BE2C (cell line): ENCODE measurements around the gene TUFT1.
A peak's percentile ranks its signal among the peaks of the same experiment; 100 is the strongest.

Experiments used
- DNase-seq: peaks from one replicate; pipeline ENCODE4 v3.0.0-alpha.2; 2020
- H3K27me3 ChIP-seq: fragments of 250-450 bp; sonication (Bioruptor Pico); 2 replicates; pipeline ENCODE4 v1.5.1; 2020; ENCODE audit warnings: mild to moderate bottlenecking
- H3K36me3 ChIP-seq: fragments of 250-450 bp; sonication (Bioruptor Pico); 2 replicates; pipeline ENCODE4 v1.5.1; 2020; ENCODE audit warnings: mild to moderate bottlenecking
- H3K4me1 ChIP-seq: fragments of 250-450 bp; sonication (Bioruptor Pico); 2 replicates; pipeline ENCODE4 v1.5.1; 2020
- H3K4me3 ChIP-seq: 2 replicates; pipeline ENCODE4 v1.5.1; 2011; ENCODE audit warnings: low read depth, low read length
- H3K9me3 ChIP-seq: fragments of 250-450 bp; sonication (Bioruptor Pico); 2 replicates; pipeline ENCODE4 v1.5.1; 2020
- CTCF ChIP-seq: IDR thresholded peaks from 2 replicates; pipeline ENCODE4 v1.5.1; 2012; ENCODE audit warnings: mild to moderate bottlenecking, low read depth, low read length

Gene TUFT1

GRCh38 chr1:151529781-151530180 lies 10.3 kb upstream of the TUFT1 start:
- no peak for TF ChIP-seq CTCF
- DNase-seq: no peak
- no peaks in the 10 kb centered on the region for H3K9me3 ChIP-seq
- no peaks in the 10 kb centered on the region for H3K27me3 ChIP-seq
- no peak overlapping the region for H3K4me3 ChIP-seq
- peaks cover 4% of the 10 kb centered on the region for H3K4me1 ChIP-seq
- no peaks in the 10 kb centered on the region for H3K36me3 ChIP-seq

GRCh38 chr1:151530461-151530860 lies 9.6 kb upstream of the TUFT1 start:
- no peak for TF ChIP-seq CTCF
- H3K36me3 ChIP-seq: no peaks in the 10 kb centered on the region
- H3K4me1 ChIP-seq: peaks cover 4% of the 10 kb centered on the region
- no peaks in the 10 kb centered on the region for H3K9me3 ChIP-seq
- no peak for DNase-seq
- no peak overlapping the region for H3K4me3 ChIP-seq
- H3K27me3 ChIP-seq: no peaks in the 10 kb centered on the region

- no peak overlapping the region for H3K4me3 ChIP-seq
- DNase-seq: no peak
- H3K27me3 ChIP-seq: no peaks in the 10 kb centered on the region
- TF ChIP-seq CTCF: no peak
- no peaks in the 10 kb centered on the region for H3K9me3 ChIP-seq
- no peaks in the 10 kb centered on the region for H3K4me1 ChIP-seq
- H3K36me3 ChIP-seq: no peaks in the 10 kb centered on the region
Observed at GRCh38 chr1:151533870-151534269, 6.2 kb upstream of the TUFT1 start.

- H3K4me3 ChIP-seq: no peak overlapping the region
- no peaks in the 10 kb centered on the region for H3K9me3 ChIP-seq
- peak; percentile 86 for DNase-seq
- H3K4me1 ChIP-seq: peaks cover 5% of the 10 kb centered on the region; the same call in 1 of the 2 replicates
- H3K36me3 ChIP-seq: no peaks in the 10 kb centered on the region
- no peaks in the 10 kb centered on the region for H3K27me3 ChIP-seq
- peak; percentile 99 for TF ChIP-seq CTCF
Observed at GRCh38 chr1:151534662-151535278, 5.3 kb upstream of the TUFT1 start.

- DNase-seq: no peak
- Histone ChIP-seq H3K27me3 (no peaks in the 10 kb centered on the region), H3K36me3 (no peaks in the 10 kb centered on the region), H3K9me3 (no peaks in the 10 kb centered on the region), H3K4me3 (no peak overlapping the region), H3K4me1 (peaks cover 5% of the 10 kb centered on the region; the same call in 1 of the 2 replicates)
- no peak for TF ChIP-seq CTCF
Observed at GRCh38 chr1:151535326-151536271, 4.5 kb upstream of the TUFT1 start.

GRCh38 chr1:151536499-151536898 lies 3.6 kb upstream of the TUFT1 start:
- no peak for TF ChIP-seq CTCF
- Histone ChIP-seq H3K4me3 (no peak overlapping the region), H3K27me3 (no peaks in the 10 kb centered on the region), H3K36me3 (no peaks in the 10 kb centered on the region), H3K9me3 (no peaks in the 10 kb centered on the region), H3K4me1 (peaks cover 5% of the 10 kb centered on the region)
- no peak for DNase-seq
